Esophagus squamous epithelium (tissue), 5 donors: ENCODE results near the gene CH25H. TPM values are rescaled to one million over a fixed set of nuclear protein-coding genes. Genes with fewer than 3 reads are reported as not detected.
A peak's percentile ranks its signal among the peaks of the same experiment; 100 is the strongest.

Experiments
- DNase-seq: peaks from one replicate; lab custom pipeline; 2025; lab: John Stamatoyannopoulos, UW
- H3K27ac ChIP-seq, 4 donors: fragments of 200-600 bp; sonication (generic); one replicate each; pipeline ENCODE4 v1.5.1; 2016 to 2019; ENCODE audit warnings: mild to moderate bottlenecking in 1 of 4
- H3K27me3 ChIP-seq, 4 donors: fragments of 200-600 bp; sonication (generic); 1 replicate in 3 of 4; 2 replicates in 1 of 4; pipeline versions ENCODE4 v1.5.1 to v1.6.0; 2017 to 2021; ENCODE audit warnings: antibody characterized with exemption in 1 of 4
- H3K36me3 ChIP-seq, 3 donors: fragments of 200-600 bp; sonication (generic); one replicate each; pipeline ENCODE4 v1.5.1; 2016 to 2019
- H3K4me1 ChIP-seq, 3 donors: fragments of 200-600 bp; sonication (generic); one replicate each; pipeline ENCODE4 v1.5.1; 2017 to 2019
- H3K4me3 ChIP-seq, 4 donors: fragments of 200-600 bp; sonication (generic); 1 replicate in 3 of 4; 2 replicates in 1 of 4; pipeline ENCODE4 v1.5.1; 2016 to 2019; ENCODE audit warnings: mild to moderate bottlenecking in 2 of 4, moderate library complexity in 1 of 4
- H3K9me3 ChIP-seq, 3 donors: fragments of 200-600 bp; sonication (generic); one replicate each; pipeline ENCODE4 v1.5.1; 2016 to 2019
- POLR2A ChIP-seq, 4 donors: fragments of 450-650 bp; IDR thresholded peaks; one replicate each; pipeline ENCODE4 v1.6.1; 2017; ENCODE audit warnings: antibody characterized with exemption in 4 of 4, mild to moderate bottlenecking in 4 of 4, moderate library complexity in 3 of 4
- WGBS, 2 donors: methylation state at CpG; one replicate each; pipeline ENCODE4 v1.1.5; 2018; 5-methylcytosine and 5-hydroxymethylcytosine counted together
- intact Hi-C: fragments of 100-400 bp; cut with DNase I; formaldehyde crosslinking; loops from one replicate; pipeline ENCODE4 v1.15.0; 2022
- total RNA-seq, 4 donors: library from RNA; depleted of rRNA; stranded (reverse); fragments of >200 nt; gene quantifications; one replicate each; pipeline ENCODE4 v1.1.0, GENCODE V29; 2016
- TF ChIP-seq, protein P1 (sequence below), 6 experiments: fragments of 450-650 bp in 4 of 6; fragments of 200-600 bp in 2 of 6; sonication (generic) in 2 of 6; IDR thresholded peaks; one replicate each; pipeline ENCODE4 v1.5.1; 2016 to 2019; ENCODE audit warnings: antibody characterized with exemption in 6 of 6, mild to moderate bottlenecking in 4 of 6, moderate library complexity in 4 of 6
- donor health status: DM: yes; HTN: yes; CAD: no.

Gene CH25H
- total RNA-seq, 4 donors from 2014 or later = 6.4 to 27.8 (median 11.5) TPM

DNA sequence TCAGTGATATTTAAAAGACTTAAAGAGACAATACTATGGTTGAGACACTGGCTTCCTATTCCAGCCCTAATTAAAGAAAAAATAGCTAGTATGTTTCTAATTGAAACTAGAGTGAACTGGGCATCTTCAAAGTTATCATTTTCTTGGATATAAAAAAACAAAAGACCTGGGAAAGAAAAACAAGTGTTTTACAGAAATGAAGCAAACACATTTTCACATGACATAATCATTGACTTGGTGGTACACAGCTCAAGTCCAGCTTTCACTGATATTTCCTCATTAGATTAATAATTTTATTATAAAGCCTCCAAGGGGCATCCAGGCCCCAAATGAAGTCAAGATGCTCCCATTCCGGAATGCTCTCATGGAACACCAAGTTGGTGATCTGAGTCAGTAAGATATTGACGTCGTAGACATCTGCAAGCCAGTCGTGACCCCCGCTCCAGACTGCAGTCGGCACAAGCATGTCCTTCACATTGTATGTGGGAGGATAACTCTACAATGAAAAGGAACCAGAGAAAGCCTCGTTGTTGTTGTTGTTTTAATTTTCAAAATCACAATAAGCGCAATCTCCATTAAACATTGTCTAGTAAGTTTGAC is 7.5 kb upstream of the CH25H start:
- intact Hi-C loops = loop anchor here (5.0 kb wide), 2 partner anchors 187 to 277 kb away; no protein-coding TSS in a partner anchor
- H3K4me1 ChIP-seq = peaks cover 2 to 30% (median 7%) of the 10 kb centered on the region in 3 donors
- no peaks in the 10 kb centered on the region for H3K9me3 ChIP-seq
- H3K4me3 ChIP-seq = no peak overlapping the region
- DNase-seq = no peak
- peaks cover 0 to 26% (median 0%) of the 10 kb centered on the region in 3 donors for H3K36me3 ChIP-seq
- WGBS, 2 donors = 86 to 90% methylated on average over 8 of the region's 8 CpGs
- TF ChIP-seq, protein P1, sequence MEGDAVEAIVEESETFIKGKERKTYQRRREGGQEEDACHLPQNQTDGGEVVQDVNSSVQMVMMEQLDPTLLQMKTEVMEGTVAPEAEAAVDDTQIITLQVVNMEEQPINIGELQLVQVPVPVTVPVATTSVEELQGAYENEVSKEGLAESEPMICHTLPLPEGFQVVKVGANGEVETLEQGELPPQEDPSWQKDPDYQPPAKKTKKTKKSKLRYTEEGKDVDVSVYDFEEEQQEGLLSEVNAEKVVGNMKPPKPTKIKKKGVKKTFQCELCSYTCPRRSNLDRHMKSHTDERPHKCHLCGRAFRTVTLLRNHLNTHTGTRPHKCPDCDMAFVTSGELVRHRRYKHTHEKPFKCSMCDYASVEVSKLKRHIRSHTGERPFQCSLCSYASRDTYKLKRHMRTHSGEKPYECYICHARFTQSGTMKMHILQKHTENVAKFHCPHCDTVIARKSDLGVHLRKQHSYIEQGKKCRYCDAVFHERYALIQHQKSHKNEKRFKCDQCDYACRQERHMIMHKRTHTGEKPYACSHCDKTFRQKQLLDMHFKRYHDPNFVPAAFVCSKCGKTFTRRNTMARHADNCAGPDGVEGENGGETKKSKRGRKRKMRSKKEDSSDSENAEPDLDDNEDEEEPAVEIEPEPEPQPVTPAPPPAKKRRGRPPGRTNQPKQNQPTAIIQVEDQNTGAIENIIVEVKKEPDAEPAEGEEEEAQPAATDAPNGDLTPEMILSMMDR (IDR thresholded peaks at IDR 0.05) = no peak
- no peak for TF ChIP-seq POLR2A (IDR thresholded peaks at IDR 0.05)
- no peaks in the 10 kb centered on the region for H3K27me3 ChIP-seq
- H3K27ac ChIP-seq = no peak overlapping the region

- TF ChIP-seq, protein P1 (IDR thresholded peaks at IDR 0.05) = peak; percentile 54 to 78 (median 66)
- no peak for TF ChIP-seq POLR2A (IDR thresholded peaks at IDR 0.05)
- Histone ChIP-seq H3K9me3 (no peaks in the 10 kb centered on the region), H3K27me3 (peaks cover 0 to 1% (median 0%) of the 10 kb centered on the region in 4 donors), H3K36me3 (peaks cover 0 to 19% (median 0%) of the 10 kb centered on the region in 3 donors), H3K4me1 (peaks cover 1 to 28% (median 6%) of the 10 kb centered on the region in 3 donors), H3K4me3 (no peak overlapping the region), H3K27ac (no peak overlapping the region)
- no peak for DNase-seq
- intact Hi-C loops = loop anchor here (5.0 kb wide), 1 partner anchor 186 kb away; no protein-coding TSS in a partner anchor
- whole genome bisulfite sequencing, 2 donors = 30 to 33% methylated on average over 8 of the region's 8 CpGs
Observed at GRCh38 chr10:89213191-89213808, 6.2 kb upstream of the CH25H start.

GRCh38 chr10:89210794-89211425 is 3.8 kb upstream of the CH25H start:
- H3K27ac ChIP-seq = no peak overlapping the region
- TF ChIP-seq POLR2A (IDR thresholded peaks at IDR 0.05) = no peak
- TF ChIP-seq, protein P1 (IDR thresholded peaks at IDR 0.05) = no peak
- H3K4me3 ChIP-seq = no peak overlapping the region
- H3K36me3 ChIP-seq = peaks cover 0 to 19% (median 0%) of the 10 kb centered on the region in 3 donors
- intact Hi-C loops = loop anchor here (5.0 kb wide), 1 partner anchor 184 kb away; no protein-coding TSS in a partner anchor
- DNase-seq = no peak
- no peaks in the 10 kb centered on the region for H3K9me3 ChIP-seq
- H3K27me3 ChIP-seq = peaks cover 0 to 11% (median 0%) of the 10 kb centered on the region in 4 donors
- WGBS, 2 donors = 76 to 87% methylated on average over 3 of the region's 3 CpGs
- peaks cover 8 to 35% (median 15%) of the 10 kb centered on the region in 3 donors for H3K4me1 ChIP-seq

- 91% methylated on average over 5 of the region's 5 CpGs for WGBS, 2 donors
- H3K36me3 ChIP-seq = peaks cover 0 to 7% (median 0%) of the 10 kb centered on the region in 3 donors
- no peaks in the 10 kb centered on the region for H3K9me3 ChIP-seq
- peaks cover 0 to 11% (median 0%) of the 10 kb centered on the region in 4 donors for H3K27me3 ChIP-seq
- no peak for TF ChIP-seq POLR2A (IDR thresholded peaks at IDR 0.05)
- TF ChIP-seq, protein P1 (IDR thresholded peaks at IDR 0.05) = no peak
- H3K4me1 ChIP-seq = peaks cover 8 to 47% (median 15%) of the 10 kb centered on the region in 3 donors
- H3K27ac ChIP-seq = no peak overlapping the region
- no peak for DNase-seq
- intact Hi-C loops = loop anchor here (5.0 kb wide), 1 partner anchor 182 kb away; no protein-coding TSS in a partner anchor
- H3K4me3 ChIP-seq = no peak overlapping the region
Observed at GRCh38 chr10:89209718-89210117, 2.6 kb upstream of the CH25H start.
